IMR-90 (cell line): ENCODE measurements around the gene MFGE8. TPM values are rescaled to one million over a fixed set of nuclear protein-coding genes. Genes with fewer than 3 reads are reported as not detected.

ENCODE experiments used
- ATAC-seq: fragments of 200-7000 bp; cut with Tn5 transposase; 2 replicates; pipeline ENCODE4 v1.9.1; 2020; ENCODE audit warnings: low read depth, mild to moderate bottlenecking, moderate library complexity
- BruUV-seq: library from RNA; stranded (reverse); fragments of 400-500 nt; replicated peaks from 2 replicates; lab custom pipeline; 2021; lab: Mats Ljungman, UMichigan
- CTCF ChIA-PET: fragments of 300-600 bp; formaldehyde crosslinking; extraction: SDS; loops from one replicate; lab custom pipeline; 2021; ENCODE audit warnings: antibody characterized with exemption; lab: Yijun Ruan, JAX
- POLR2A ChIA-PET: fragments of 300-600 bp; sonication (Branson Sonifier 250); formaldehyde crosslinking; loops from one replicate; lab custom pipeline; 2022; ENCODE audit warnings: antibody characterized with exemption; ENCODE audit not compliant: unreplicated experiment; lab: Charles Lee
- DNase-seq: peaks from one replicate; pipeline ENCODE4 v3.0.0; 2013
- H2AFZ ChIP-seq: replicated peaks from 2 replicates; pipeline ENCODE3; 2013; ENCODE audit warnings: low read length, mild to moderate bottlenecking; ENCODE audit not compliant: poor library complexity
- H2AK5ac ChIP-seq: 2 replicates; pipeline ENCODE4 v1.6.1; 2013; ENCODE audit warnings: low read depth, low read length, inconsistent platforms
- H2AK9ac ChIP-seq: replicated peaks from 2 replicates; pipeline ENCODE3; 2013; ENCODE audit warnings: mild to moderate bottlenecking, low read depth, low read length, moderate library complexity; ENCODE audit not compliant: poor library complexity
- H2BK120ac ChIP-seq: 2 replicates; pipeline ENCODE4 v1.6.1; 2013; ENCODE audit warnings: low read depth, low read length, inconsistent platforms
- H2BK15ac ChIP-seq: 3 replicates; pipeline ENCODE4 v1.6.1; 2013; ENCODE audit warnings: low read depth, low read length, inconsistent platforms
- H2BK20ac ChIP-seq: 2 replicates; pipeline ENCODE4 v1.6.1; 2013; ENCODE audit warnings: low read depth, mild to moderate bottlenecking, inconsistent platforms, low read length, moderate library complexity
- H2BK5ac ChIP-seq: 2 replicates; pipeline ENCODE4 v1.6.1; 2013; ENCODE audit warnings: mild to moderate bottlenecking, low read depth, low read length, inconsistent platforms; ENCODE audit not compliant: poor library complexity, severe bottlenecking
- H3K14ac ChIP-seq: replicated peaks from 2 replicates; pipeline ENCODE4 v1.6.1; 2013; ENCODE audit warnings: low read depth, low read length, inconsistent platforms
- H3K18ac ChIP-seq: 2 replicates; pipeline ENCODE4 v1.6.1; 2013; ENCODE audit warnings: low read depth, low read length, control low read depth
- H3K23ac ChIP-seq: 2 replicates; pipeline ENCODE4 v1.6.1; 2013; ENCODE audit warnings: low read depth, low read length, inconsistent platforms
- H3K27ac ChIP-seq: 2 replicates; pipeline ENCODE4 v1.5.1; 2013; ENCODE audit warnings: mild to moderate bottlenecking, control low read depth, low read length; ENCODE audit not compliant: insufficient read depth
- H3K27me3 ChIP-seq: 2 replicates; pipeline ENCODE4 v1.6.1; 2013; ENCODE audit warnings: low read length; ENCODE audit not compliant: control insufficient read depth, insufficient read depth
- H3K36me3 ChIP-seq: 2 replicates; pipeline ENCODE4 v1.6.1; 2013; ENCODE audit warnings: low read length, mixed read lengths; ENCODE audit not compliant: control insufficient read depth, insufficient read depth
- H3K4ac ChIP-seq: 2 replicates; pipeline ENCODE4 v1.6.1; 2013; ENCODE audit warnings: low read depth, low read length, inconsistent platforms
- H3K4me1 ChIP-seq: 2 replicates; pipeline ENCODE4 v1.6.1; 2013; ENCODE audit warnings: low read length, mixed read lengths; ENCODE audit not compliant: control insufficient read depth, insufficient read depth
- H3K4me2 ChIP-seq: 2 replicates; pipeline ENCODE4 v1.6.1; 2013; ENCODE audit warnings: low read depth, mild to moderate bottlenecking, control low read depth, low read length, moderate library complexity
- H3K4me3 ChIP-seq: 2 replicates; pipeline ENCODE4 v1.5.1; 2013; ENCODE audit warnings: low read depth, mild to moderate bottlenecking, control low read depth, low read length, moderate library complexity; ENCODE audit not compliant: insufficient read depth
- H3K56ac ChIP-seq: 2 replicates; pipeline ENCODE4 v1.6.1; 2013; ENCODE audit warnings: low read length, inconsistent platforms; ENCODE audit not compliant: insufficient read depth; ENCODE audit errors: extremely low read depth
- H3K79me1 ChIP-seq, 2 experiments: 2 replicates each; pipeline ENCODE4 v1.6.1; 2013; ENCODE audit warnings: low read length in 2 of 2, inconsistent platforms in 1 of 2, low read depth in 1 of 2
- H3K9ac ChIP-seq: 2 replicates; pipeline ENCODE4 v1.6.1; 2013; ENCODE audit warnings: low read depth, low read length, control low read depth
- H3K9me1 ChIP-seq: 2 replicates; pipeline ENCODE4 v1.6.1; 2013; ENCODE audit warnings: low read length, inconsistent platforms; ENCODE audit not compliant: insufficient read depth
- H3K9me3 ChIP-seq: 2 replicates; pipeline ENCODE4 v1.6.1; 2013; ENCODE audit warnings: low read length; ENCODE audit not compliant: control insufficient read depth, insufficient read depth
- H4K20me1 ChIP-seq: 2 replicates; pipeline ENCODE4 v1.6.1; 2013; ENCODE audit warnings: low read length, inconsistent platforms; ENCODE audit not compliant: insufficient read depth
- H4K5ac ChIP-seq: 2 replicates; pipeline ENCODE4 v1.6.1; 2013; ENCODE audit warnings: mild to moderate bottlenecking, low read depth, low read length, control low read depth
- H4K8ac ChIP-seq, 2 experiments: 2 replicates each; pipeline ENCODE4 v1.6.1; 2013; ENCODE audit warnings: low read depth in 2 of 2, low read length in 2 of 2, control low read depth in 1 of 2, inconsistent platforms in 1 of 2
- H4K91ac ChIP-seq: 2 replicates; pipeline ENCODE4 v1.6.1; 2013; ENCODE audit warnings: low read depth, low read length, inconsistent platforms; ENCODE audit not compliant: insufficient read depth
- CEBPB ChIP-seq: IDR thresholded peaks from 2 replicates; pipeline ENCODE4 v1.6.1; 2012; ENCODE audit warnings: low read depth, low read length, improper control_type of control experiment
- CHD1 ChIP-seq: IDR thresholded peaks from 2 replicates; pipeline ENCODE4 v1.6.1; 2012; ENCODE audit warnings: low read depth, low read length, improper control_type of control experiment
- MAFK ChIP-seq: IDR thresholded peaks from 2 replicates; pipeline ENCODE4 v1.6.1; 2012; ENCODE audit warnings: low read depth, low read length, improper control_type of control experiment
- MXI1 ChIP-seq: IDR thresholded peaks from 2 replicates; pipeline ENCODE4 v1.6.1; 2012; ENCODE audit warnings: low read depth, mild to moderate bottlenecking, low read length, moderate library complexity, borderline replicate concordance
- POLR2A ChIP-seq: IDR thresholded peaks from 2 replicates; pipeline ENCODE4 v1.6.1; 2012; ENCODE audit warnings: mild to moderate bottlenecking, low read depth, low read length
- RCOR1 ChIP-seq: IDR thresholded peaks from 2 replicates; pipeline ENCODE4 v1.6.1; 2012; ENCODE audit warnings: mild to moderate bottlenecking, low read length, improper control_type of control experiment; ENCODE audit not compliant: insufficient replicate concordance
- WGBS, 2 experiments: methylation state at CpG; one replicate each; pipeline versions ENCODE4 v1.1.5 to v1.1.7; 2013; ENCODE audit warnings: missing lambda C conversion rate in 2 of 2; ENCODE audit not compliant: insufficient read length in 1 of 2; ENCODE audit errors: extremely low coverage in 2 of 2; 5-methylcytosine and 5-hydroxymethylcytosine counted together
- dilution Hi-C: fragments of 300-500 bp; cut with HindIII; formaldehyde crosslinking; loops from one replicate; pipeline ENCODE4 v1.14.3; 2018; ENCODE audit warnings: low sequenced_read_pairs; ENCODE audit not compliant: unreplicated experiment
- in situ Hi-C: fragments of 300-500 bp; cut with MboI; formaldehyde crosslinking; loops from 3 replicates; pipeline ENCODE4 v1.14.3; 2019; ENCODE audit warnings: low sequenced_read_pairs, inconsistent platforms, mixed read lengths
- intact Hi-C: fragments of 100-400 bp; cut with micrococcal nuclease; formaldehyde crosslinking; loops from 2 replicates; pipeline ENCODE4 v1.10.0; 2022
- polyA plus RNA-seq, 3 experiments: library from polyadenylated mRNA; depleted of rRNA; stranded (reverse); fragments of >200 nt; gene quantifications; 2 replicates each; pipeline ENCODE4 v1.2.3, GENCODE V29; 2012; ENCODE audit warnings: low replicate concordance in 1 of 3
- total RNA-seq: library from RNA; depleted of rRNA; stranded (reverse); fragments of >200 nt; gene quantifications from 2 replicates; pipeline ENCODE4 v1.2.3, GENCODE V29; 2012
- TF ChIP-seq, protein P1 (sequence below): fragments of 150-350 bp; IDR thresholded peaks from 2 replicates; pipeline ENCODE4 v1.6.1; 2016; ENCODE audit warnings: low read depth, mild to moderate bottlenecking, low read length, moderate library complexity, borderline replicate concordance

The MFGE8 gene
- total and polyA plus RNA-seq, 2 of the 4 experiments (the other 2 are of a cell fraction) = 232 to 1,912 TPM

DNA sequence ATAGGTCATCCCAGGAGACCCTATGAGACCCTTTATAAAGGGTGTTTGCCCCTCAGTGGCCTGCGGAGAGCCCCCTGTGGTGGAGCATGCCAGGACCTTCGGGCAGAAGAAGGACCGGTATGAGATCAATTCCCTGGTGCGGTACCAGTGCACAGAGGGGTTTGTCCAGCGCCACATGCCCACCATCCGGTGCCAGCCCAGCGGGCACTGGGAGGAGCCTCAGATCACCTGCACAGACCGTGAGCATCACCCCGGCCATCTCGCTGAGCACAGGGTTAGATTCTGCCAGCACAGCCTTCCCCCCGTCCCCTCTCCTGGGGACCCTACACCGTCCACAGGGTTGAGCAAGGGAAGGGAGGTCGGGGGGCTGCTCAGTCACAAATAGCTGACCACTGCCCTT, 39.4 kb downstream of the MFGE8 start:
- no peak overlapping the region for H2BK15ac ChIP-seq
- no peak overlapping the region for H3K23ac ChIP-seq
- H4K5ac ChIP-seq = no peak overlapping the region
- ATAC-seq = no peak
- no peak overlapping the region for H3K14ac ChIP-seq
- H3K36me3 ChIP-seq = peaks cover 12% of the 10 kb centered on the region
- no peak for TF ChIP-seq MAFK
- no peak for TF ChIP-seq RCOR1
- TF ChIP-seq POLR2A = no peak
- TF ChIP-seq MXI1 = no peak
- TF ChIP-seq CHD1 = no peak
- no peak for TF ChIP-seq CEBPB
- TF ChIP-seq, protein P1, sequence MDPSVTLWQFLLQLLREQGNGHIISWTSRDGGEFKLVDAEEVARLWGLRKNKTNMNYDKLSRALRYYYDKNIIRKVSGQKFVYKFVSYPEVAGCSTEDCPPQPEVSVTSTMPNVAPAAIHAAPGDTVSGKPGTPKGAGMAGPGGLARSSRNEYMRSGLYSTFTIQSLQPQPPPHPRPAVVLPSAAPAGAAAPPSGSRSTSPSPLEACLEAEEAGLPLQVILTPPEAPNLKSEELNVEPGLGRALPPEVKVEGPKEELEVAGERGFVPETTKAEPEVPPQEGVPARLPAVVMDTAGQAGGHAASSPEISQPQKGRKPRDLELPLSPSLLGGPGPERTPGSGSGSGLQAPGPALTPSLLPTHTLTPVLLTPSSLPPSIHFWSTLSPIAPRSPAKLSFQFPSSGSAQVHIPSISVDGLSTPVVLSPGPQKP = no peak
- no peak for DNase-seq
- no peaks in the 10 kb centered on the region for H3K9me1 ChIP-seq
- no TSS peak for BruUV-seq
- H3K9ac ChIP-seq = no peak overlapping the region
- no peak overlapping the region for H3K4ac ChIP-seq
- H3K56ac ChIP-seq = no peak overlapping the region
- in situ Hi-C loops = no loop called here
- dilution Hi-C loops = no loop called here
- H3K79me1 ChIP-seq = no peaks in the 10 kb centered on the region
- POLR2A ChIA-PET = no interaction called here
- no peak overlapping the region for H4K91ac ChIP-seq
- H4K8ac ChIP-seq = no peak overlapping the region
- H3K27ac ChIP-seq = no peak overlapping the region
- H2AK5ac ChIP-seq = no peak overlapping the region
- H2BK5ac ChIP-seq = no peak overlapping the region
- H3K9me3 ChIP-seq = no peaks in the 10 kb centered on the region
- H2AFZ ChIP-seq = no peak overlapping the region
- no peak overlapping the region for H2BK120ac ChIP-seq
- no peak overlapping the region for H3K4me3 ChIP-seq
- no peak overlapping the region for H2BK20ac ChIP-seq
- no peaks in the 10 kb centered on the region for H3K4me1 ChIP-seq
- CTCF ChIA-PET = no interaction called here
- intact Hi-C loops = no loop called here
- no peaks in the 10 kb centered on the region for H4K20me1 ChIP-seq
- no peak overlapping the region for H3K18ac ChIP-seq
- peaks cover 20% of the 10 kb centered on the region for H3K27me3 ChIP-seq
- H2AK9ac ChIP-seq = no peak overlapping the region
- no peak overlapping the region for H3K4me2 ChIP-seq
- whole genome bisulfite sequencing, 2 experiments = 89% methylated on average over 7 of the region's 13 CpGs; no CpG with 5 or more reads in 1 of the 2 experiments
